ENCODE results near the gene MCTP2. TPM values are rescaled to one million over a fixed set of nuclear protein-coding genes. Genes with fewer than 3 reads are reported as not detected.
"Not testable (repeated sequence)": the region's sequence is repeated elsewhere in the genome, so short reads cannot be mapped to it uniquely, and the experiment has no call there.

The MCTP2 gene
- polyA plus RNA-seq, 1 experiment = 18.1 TPM

DNA sequence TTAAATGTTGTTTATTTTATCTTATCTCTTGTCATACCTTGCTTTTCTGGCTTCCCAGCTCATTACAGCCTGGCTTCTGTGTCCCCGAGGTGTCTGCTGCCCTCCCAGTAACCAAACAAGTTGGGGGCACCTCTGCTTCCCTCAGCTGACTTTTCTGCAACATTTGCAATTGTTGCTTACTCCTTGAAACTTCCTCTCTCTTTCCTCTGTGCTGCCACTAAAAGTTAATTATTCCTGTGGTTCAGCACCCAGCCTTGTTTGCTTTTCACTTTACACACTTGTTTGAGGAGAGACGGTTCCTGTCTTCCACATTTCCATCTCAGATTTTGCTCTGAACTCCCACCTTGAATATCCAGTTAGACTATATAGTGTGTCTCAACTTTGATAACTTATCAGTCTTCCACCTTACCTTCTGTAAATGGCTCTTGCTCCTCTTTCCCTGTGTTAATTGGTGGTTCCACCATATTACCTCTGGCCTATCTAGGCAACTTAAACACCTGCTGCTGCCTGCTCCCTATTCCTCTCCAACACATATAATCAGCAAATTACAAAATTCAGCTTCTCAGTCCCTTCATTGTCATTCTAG is 21.6 kb downstream of the MCTP2 start:
- DNase-seq (ENCODE audit: low read depth, low spot score) = no peak
- TF ChIP-seq, protein P1, sequence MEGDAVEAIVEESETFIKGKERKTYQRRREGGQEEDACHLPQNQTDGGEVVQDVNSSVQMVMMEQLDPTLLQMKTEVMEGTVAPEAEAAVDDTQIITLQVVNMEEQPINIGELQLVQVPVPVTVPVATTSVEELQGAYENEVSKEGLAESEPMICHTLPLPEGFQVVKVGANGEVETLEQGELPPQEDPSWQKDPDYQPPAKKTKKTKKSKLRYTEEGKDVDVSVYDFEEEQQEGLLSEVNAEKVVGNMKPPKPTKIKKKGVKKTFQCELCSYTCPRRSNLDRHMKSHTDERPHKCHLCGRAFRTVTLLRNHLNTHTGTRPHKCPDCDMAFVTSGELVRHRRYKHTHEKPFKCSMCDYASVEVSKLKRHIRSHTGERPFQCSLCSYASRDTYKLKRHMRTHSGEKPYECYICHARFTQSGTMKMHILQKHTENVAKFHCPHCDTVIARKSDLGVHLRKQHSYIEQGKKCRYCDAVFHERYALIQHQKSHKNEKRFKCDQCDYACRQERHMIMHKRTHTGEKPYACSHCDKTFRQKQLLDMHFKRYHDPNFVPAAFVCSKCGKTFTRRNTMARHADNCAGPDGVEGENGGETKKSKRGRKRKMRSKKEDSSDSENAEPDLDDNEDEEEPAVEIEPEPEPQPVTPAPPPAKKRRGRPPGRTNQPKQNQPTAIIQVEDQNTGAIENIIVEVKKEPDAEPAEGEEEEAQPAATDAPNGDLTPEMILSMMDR (IDR thresholded peaks at IDR 0.05; ENCODE audit: low read depth, low read length) = no peak
- no peak overlapping the region for H3K4me3 ChIP-seq (ENCODE audit: low read depth, low read length)
- POLR2A ChIA-PET = no interaction called here
- CTCF ChIA-PET = interaction anchor here (1.0 to 1.5 kb wide), 2 partner anchors 71 to 89 kb away, joined by 3 to 5 read pairs; no protein-coding TSS in a partner anchor
- no peaks in the 10 kb centered on the region for H3K27me3 ChIP-seq (ENCODE audit: control insufficient read depth, insufficient read depth, low read length)
- no peak overlapping the region for H3K27ac ChIP-seq (ENCODE audit: low read depth, low read length)
- H3K9me3 ChIP-seq (ENCODE audit: control insufficient read depth, insufficient read depth, low read length) = no peaks in the 10 kb centered on the region

DNA sequence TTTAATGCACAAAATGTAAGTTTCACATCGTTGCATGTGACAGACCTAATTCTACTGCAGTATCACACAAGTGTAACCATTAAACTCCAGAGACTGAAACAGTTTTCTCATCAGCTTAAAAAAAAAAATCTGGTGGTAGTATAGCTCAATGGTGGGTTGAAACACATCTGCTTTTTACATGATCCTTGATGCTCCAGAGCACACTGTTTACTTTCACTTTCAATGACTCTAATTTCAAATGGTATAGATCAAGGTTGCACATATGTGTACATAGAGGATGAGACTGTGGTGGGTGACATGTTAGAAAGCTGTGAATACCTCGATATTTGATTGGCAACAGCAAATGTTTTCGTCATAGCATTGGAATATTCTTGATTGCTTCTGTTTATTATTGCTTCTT is 22.4 kb downstream of the MCTP2 start:
- no peak for DNase-seq (ENCODE audit: low read depth, low spot score)
- POLR2A ChIA-PET = no interaction called here
- H3K27me3 ChIP-seq (ENCODE audit: control insufficient read depth, insufficient read depth, low read length) = no peaks in the 10 kb centered on the region
- no peak overlapping the region for H3K27ac ChIP-seq (ENCODE audit: low read depth, low read length)
- TF ChIP-seq, protein P1 (IDR thresholded peaks at IDR 0.05; ENCODE audit: low read depth, low read length) = no peak
- no peak overlapping the region for H3K4me3 ChIP-seq (ENCODE audit: low read depth, low read length)
- CTCF ChIA-PET = interaction anchor here (1.0 to 1.5 kb wide), 2 partner anchors 70 to 90 kb away, joined by 3 to 5 read pairs; no protein-coding TSS in a partner anchor
- H3K9me3 ChIP-seq (ENCODE audit: control insufficient read depth, insufficient read depth, low read length) = no peaks in the 10 kb centered on the region

DNA sequence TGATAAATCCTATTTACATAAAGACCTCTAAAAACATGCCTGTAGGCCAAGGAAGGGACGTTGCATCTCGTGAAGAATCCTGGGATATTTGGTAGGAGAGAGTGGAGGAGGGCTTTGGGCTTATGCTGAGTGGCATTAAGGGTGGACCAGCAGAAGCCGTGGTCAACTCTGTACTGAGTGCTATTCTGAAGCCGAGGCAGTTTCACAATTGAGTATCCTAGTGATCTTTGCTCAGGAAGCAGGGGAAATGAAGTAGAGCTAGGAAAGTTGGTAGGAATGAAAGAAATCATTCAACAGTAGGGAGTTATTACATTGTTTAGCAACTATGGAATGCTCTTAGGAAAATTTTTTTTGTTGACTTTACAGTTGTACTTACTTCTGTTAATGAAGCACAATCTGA is 24.2 kb downstream of the MCTP2 start:
- H3K4me3 ChIP-seq (ENCODE audit: low read depth, low read length) = no peak overlapping the region
- no peak overlapping the region for H3K27ac ChIP-seq (ENCODE audit: low read depth, low read length)
- DNase-seq (ENCODE audit: low read depth, low spot score) = no peak
- TF ChIP-seq, protein P1 (IDR thresholded peaks at IDR 0.05; ENCODE audit: low read depth, low read length) = no peak
- ChIA-PET POLR2A (no interaction called here), CTCF (no interaction called here)
- no peaks in the 10 kb centered on the region for H3K9me3 ChIP-seq (ENCODE audit: control insufficient read depth, insufficient read depth, low read length)
- no peaks in the 10 kb centered on the region for H3K27me3 ChIP-seq (ENCODE audit: control insufficient read depth, insufficient read depth, low read length)

DNA sequence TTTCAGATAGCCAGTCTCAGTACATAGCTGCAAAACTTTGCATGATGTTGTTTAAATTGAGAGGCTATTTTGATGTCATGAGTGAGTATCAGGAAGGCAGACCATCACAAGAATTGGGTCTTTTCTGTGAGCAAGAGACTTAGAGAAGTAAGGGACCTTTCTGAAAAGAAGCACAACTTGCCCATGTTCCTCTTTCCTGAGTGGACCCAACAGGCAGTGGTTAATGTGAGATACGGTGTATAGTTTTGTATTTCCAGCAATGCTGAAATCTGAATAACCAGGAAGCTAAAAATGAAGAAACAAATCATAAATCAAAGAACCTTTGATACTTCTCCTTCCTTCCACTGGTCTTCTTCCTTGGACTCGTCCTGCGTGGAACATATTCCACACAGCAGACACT is 25.1 kb downstream of the MCTP2 start:
- Histone ChIP-seq H3K9me3 (ENCODE audit: control insufficient read depth, insufficient read depth, low read length) (no peaks in the 10 kb centered on the region), H3K4me3 (ENCODE audit: low read depth, low read length) (no peak overlapping the region), H3K27me3 (ENCODE audit: control insufficient read depth, insufficient read depth, low read length) (no peaks in the 10 kb centered on the region), H3K27ac (ENCODE audit: low read depth, low read length) (no peak overlapping the region)
- TF ChIP-seq, protein P1 (IDR thresholded peaks at IDR 0.05; ENCODE audit: low read depth, low read length) = no peak
- CTCF ChIA-PET = no interaction called here
- no peak for DNase-seq (ENCODE audit: low read depth, low spot score)
- POLR2A ChIA-PET = no interaction called here

DNA sequence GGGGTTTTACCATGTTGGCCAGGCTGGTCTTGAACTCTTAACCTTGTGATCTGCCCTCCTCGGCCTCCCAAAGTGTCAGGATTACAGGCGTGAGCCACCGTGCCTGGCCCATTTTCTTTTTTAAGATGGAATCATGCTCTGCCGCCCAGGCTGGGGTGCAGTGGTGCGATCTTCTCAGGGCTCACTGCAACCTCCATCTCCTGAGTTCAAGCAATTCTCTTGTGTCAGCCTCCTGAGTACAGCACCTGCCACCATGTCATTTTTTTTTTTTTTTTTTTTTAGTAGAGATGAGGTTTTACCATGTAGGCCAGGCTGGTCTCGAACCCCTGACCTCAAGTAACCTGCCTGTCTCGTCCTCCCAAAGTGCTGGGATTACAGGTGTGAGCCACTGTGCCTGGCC is 26.4 kb downstream of the MCTP2 start:
- H3K27me3 ChIP-seq (ENCODE audit: control insufficient read depth, insufficient read depth, low read length); DNase-seq (ENCODE audit: low read depth, low spot score); POLR2A ChIA-PET; H3K27ac ChIP-seq (ENCODE audit: low read depth, low read length); CTCF ChIA-PET; H3K9me3 ChIP-seq (ENCODE audit: control insufficient read depth, insufficient read depth, low read length); H3K4me3 ChIP-seq (ENCODE audit: low read depth, low read length): not testable (repeated sequence)
